HCT116 (cell line): ENCODE measurements around the gene BEX3.

ENCODE experiments used
- CTCF ChIP-seq, 3 experiments: fragments of 200-600 bp in 1 of 3; sonication (generic) in 1 of 3; IDR thresholded peaks in 2 of 3; conservative IDR thresholded peaks in 1 of 3; 2 replicates each; pipeline ENCODE4 v1.5.1; 2012 to 2017; ENCODE audit warnings: low read depth in 2 of 3, low read length in 2 of 3, antibody characterized with exemption in 1 of 3, borderline replicate concordance in 1 of 3, control low read depth in 1 of 3, mild to moderate bottlenecking in 1 of 3, mixed read lengths in 1 of 3, mixed run types in 1 of 3, moderate library complexity in 1 of 3; ENCODE audit not compliant: insufficient read depth in 1 of 3
- ELF1 ChIP-seq: IDR thresholded peaks from 2 replicates; pipeline ENCODE4 v1.6.1; 2012; ENCODE audit warnings: low read depth, borderline replicate concordance
- EZH2 ChIP-seq: fragments of 200-600 bp; sonication (generic); IDR thresholded peaks from 2 replicates; pipeline ENCODE4 v1.6.1; 2017; ENCODE audit warnings: antibody characterized with exemption, mixed run types
- POLR2A ChIP-seq: IDR thresholded peaks from 2 replicates; pipeline ENCODE4 v1.7.0; 2011; ENCODE audit warnings: borderline replicate concordance; ENCODE audit not compliant: insufficient read depth, insufficient read length; ENCODE audit errors: extremely low read depth
- POLR2AphosphoS5 ChIP-seq: IDR thresholded peaks from 2 replicates; pipeline ENCODE4 v1.6.1; 2011; ENCODE audit warnings: mild to moderate bottlenecking, low read depth, low read length, moderate library complexity
- TCF7L2 ChIP-seq: IDR thresholded peaks from 2 replicates; pipeline ENCODE4 v1.7.0; 2011; ENCODE audit warnings: borderline replicate concordance, inconsistent platforms; ENCODE audit not compliant: insufficient read depth, insufficient read length; ENCODE audit errors: extremely low read depth
- TF ChIP-seq, protein P1 (sequence below): IDR thresholded peaks from 2 replicates; pipeline ENCODE4 v1.6.1; 2012; ENCODE audit warnings: low read depth
- TF ChIP-seq, protein P2 (sequence below): IDR thresholded peaks from 2 replicates; pipeline ENCODE4 v1.6.1; 2011; ENCODE audit warnings: mild to moderate bottlenecking, low read length, moderate library complexity; ENCODE audit not compliant: insufficient replicate concordance; ENCODE audit errors: extremely low read depth

DNA sequence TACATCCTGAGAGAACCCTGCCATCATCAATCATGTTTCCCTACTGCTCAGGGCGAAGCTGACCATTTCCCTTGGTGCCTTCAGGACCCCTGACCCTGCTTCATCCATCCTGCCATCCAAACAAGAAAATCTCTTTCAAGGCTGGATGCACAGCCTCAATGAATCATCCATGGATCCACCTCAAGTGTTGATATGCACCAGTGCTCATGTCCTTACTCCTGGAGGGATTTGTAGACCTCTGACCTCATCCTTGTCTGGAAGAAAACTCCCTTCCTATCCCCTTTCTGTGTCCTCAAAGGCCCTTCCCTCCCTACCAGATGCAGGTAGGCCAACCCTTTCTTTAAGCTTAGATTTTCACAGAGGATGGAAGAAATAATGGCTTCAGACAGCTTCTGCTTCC, 24.6 kb downstream of the BEX3 start:
- TF ChIP-seq CTCF (IDR thresholded peaks at IDR 0.05 in 2 of 3, conservative IDR thresholded peaks at IDR 0.05 in 1 of 3; ENCODE audit: borderline replicate concordance in 1 of 3, insufficient read depth in 1 of 3, low read depth in 2 of 3, low read length in 2 of 3) = no peak
- TF ChIP-seq POLR2AphosphoS5 = no peak
- TF ChIP-seq EZH2 = no peak
- no peak for TF ChIP-seq TCF7L2
- no peak for TF ChIP-seq POLR2A
- TF ChIP-seq, protein P1, sequence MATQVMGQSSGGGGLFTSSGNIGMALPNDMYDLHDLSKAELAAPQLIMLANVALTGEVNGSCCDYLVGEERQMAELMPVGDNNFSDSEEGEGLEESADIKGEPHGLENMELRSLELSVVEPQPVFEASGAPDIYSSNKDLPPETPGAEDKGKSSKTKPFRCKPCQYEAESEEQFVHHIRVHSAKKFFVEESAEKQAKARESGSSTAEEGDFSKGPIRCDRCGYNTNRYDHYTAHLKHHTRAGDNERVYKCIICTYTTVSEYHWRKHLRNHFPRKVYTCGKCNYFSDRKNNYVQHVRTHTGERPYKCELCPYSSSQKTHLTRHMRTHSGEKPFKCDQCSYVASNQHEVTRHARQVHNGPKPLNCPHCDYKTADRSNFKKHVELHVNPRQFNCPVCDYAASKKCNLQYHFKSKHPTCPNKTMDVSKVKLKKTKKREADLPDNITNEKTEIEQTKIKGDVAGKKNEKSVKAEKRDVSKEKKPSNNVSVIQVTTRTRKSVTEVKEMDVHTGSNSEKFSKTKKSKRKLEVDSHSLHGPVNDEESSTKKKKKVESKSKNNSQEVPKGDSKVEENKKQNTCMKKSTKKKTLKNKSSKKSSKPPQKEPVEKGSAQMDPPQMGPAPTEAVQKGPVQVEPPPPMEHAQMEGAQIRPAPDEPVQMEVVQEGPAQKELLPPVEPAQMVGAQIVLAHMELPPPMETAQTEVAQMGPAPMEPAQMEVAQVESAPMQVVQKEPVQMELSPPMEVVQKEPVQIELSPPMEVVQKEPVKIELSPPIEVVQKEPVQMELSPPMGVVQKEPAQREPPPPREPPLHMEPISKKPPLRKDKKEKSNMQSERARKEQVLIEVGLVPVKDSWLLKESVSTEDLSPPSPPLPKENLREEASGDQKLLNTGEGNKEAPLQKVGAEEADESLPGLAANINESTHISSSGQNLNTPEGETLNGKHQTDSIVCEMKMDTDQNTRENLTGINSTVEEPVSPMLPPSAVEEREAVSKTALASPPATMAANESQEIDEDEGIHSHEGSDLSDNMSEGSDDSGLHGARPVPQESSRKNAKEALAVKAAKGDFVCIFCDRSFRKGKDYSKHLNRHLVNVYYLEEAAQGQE = no peak
- no peak for TF ChIP-seq ELF1
- TF ChIP-seq, protein P2, sequence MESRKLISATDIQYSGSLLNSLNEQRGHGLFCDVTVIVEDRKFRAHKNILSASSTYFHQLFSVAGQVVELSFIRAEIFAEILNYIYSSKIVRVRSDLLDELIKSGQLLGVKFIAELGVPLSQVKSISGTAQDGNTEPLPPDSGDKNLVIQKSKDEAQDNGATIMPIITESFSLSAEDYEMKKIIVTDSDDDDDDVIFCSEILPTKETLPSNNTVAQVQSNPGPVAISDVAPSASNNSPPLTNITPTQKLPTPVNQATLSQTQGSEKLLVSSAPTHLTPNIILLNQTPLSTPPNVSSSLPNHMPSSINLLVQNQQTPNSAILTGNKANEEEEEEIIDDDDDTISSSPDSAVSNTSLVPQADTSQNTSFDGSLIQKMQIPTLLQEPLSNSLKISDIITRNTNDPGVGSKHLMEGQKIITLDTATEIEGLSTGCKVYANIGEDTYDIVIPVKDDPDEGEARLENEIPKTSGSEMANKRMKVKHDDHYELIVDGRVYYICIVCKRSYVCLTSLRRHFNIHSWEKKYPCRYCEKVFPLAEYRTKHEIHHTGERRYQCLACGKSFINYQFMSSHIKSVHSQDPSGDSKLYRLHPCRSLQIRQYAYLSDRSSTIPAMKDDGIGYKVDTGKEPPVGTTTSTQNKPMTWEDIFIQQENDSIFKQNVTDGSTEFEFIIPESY = no peak
